Endothelial cell of umbilical vein (primary cell): Measurements from ENCODE around the gene HS3ST3B1.

ENCODE experiments used
- CTCF ChIP-seq, 2 donors: IDR thresholded peaks; 1 replicate in 1 of 2; 2 replicates in 1 of 2; pipeline ENCODE4 v1.5.1; 2011; ENCODE audit warnings: low read length in 2 of 2, mild to moderate bottlenecking in 2 of 2, moderate library complexity in 2 of 2, control low read depth in 1 of 2, inconsistent platforms in 1 of 2, low read depth in 1 of 2; ENCODE audit not compliant: insufficient read depth in 1 of 2; ENCODE audit errors: extremely low read depth in 1 of 2
- EZH2 ChIP-seq: IDR thresholded peaks from 2 replicates; pipeline ENCODE4 v1.6.1; 2012; ENCODE audit warnings: borderline replicate concordance, low read depth, mild to moderate bottlenecking, moderate library complexity, low read length, inconsistent platforms; ENCODE audit not compliant: severe bottlenecking
- GATA2 ChIP-seq: IDR thresholded peaks from 2 replicates; pipeline ENCODE4 v1.7.0; 2011; ENCODE audit warnings: low read depth, mild to moderate bottlenecking, moderate library complexity, mixed read lengths, low read length; ENCODE audit not compliant: insufficient read length, insufficient read depth
- MYC ChIP-seq: IDR thresholded peaks from one replicate; pipeline ENCODE4 v1.6.1; 2011; ENCODE audit warnings: mild to moderate bottlenecking, low read depth, low read length
- POLR2A ChIP-seq: IDR thresholded peaks from 2 replicates; pipeline ENCODE4 v1.6.1; 2012; ENCODE audit warnings: low read depth, mild to moderate bottlenecking, control low read depth, low read length
- POLR2AphosphoS5 ChIP-seq: IDR thresholded peaks from 2 replicates; pipeline ENCODE4 v1.6.1; 2012; ENCODE audit warnings: low read depth, mild to moderate bottlenecking, control low read depth, low read length, moderate library complexity; ENCODE audit not compliant: insufficient read depth

GRCh38 chr17:14294876-14295275 is 6.0 kb upstream of the HS3ST3B1 start:
- no peak for TF ChIP-seq CTCF (IDR thresholded peaks at IDR 0.05; ENCODE audit: extremely low read depth in 1 of 2, insufficient read depth in 1 of 2, low read depth in 1 of 2, low read length in 2 of 2)
- no peak for TF ChIP-seq EZH2
- TF ChIP-seq POLR2AphosphoS5, result no peak
- no peak for TF ChIP-seq GATA2
- no peak for TF ChIP-seq POLR2A
- TF ChIP-seq MYC, result no peak
